Esophagus muscularis mucosa (tissue), 4 donors: ENCODE measurements around the gene RAD17. TPM values are rescaled to one million over a fixed set of nuclear protein-coding genes. Genes with fewer than 3 reads are reported as not detected.

Experiments
- DNase-seq: peaks from one replicate; pipeline ENCODE4 v3.0.0-alpha.2; 2017; ENCODE audit errors: extremely low spot score
- H3K27ac ChIP-seq, 4 donors: fragments of 200-600 bp; sonication (generic); replicated peaks in 1 of 4; 1 replicate in 3 of 4; 2 replicates in 1 of 4; pipeline ENCODE4 v1.5.1; 2016 to 2019; ENCODE audit warnings: mild to moderate bottlenecking in 1 of 4
- H3K27me3 ChIP-seq, 4 donors: fragments of 200-600 bp; sonication (generic); one replicate each; pipeline versions ENCODE4 v1.5.1 to v1.6.0; 2016 to 2019
- H3K36me3 ChIP-seq, 4 donors: fragments of 200-600 bp; sonication (generic); one replicate each; pipeline ENCODE4 v1.5.1; 2016 to 2019
- H3K4me1 ChIP-seq, 4 donors: fragments of 200-600 bp; sonication (generic); one replicate each; pipeline ENCODE4 v1.5.1; 2016 to 2019
- H3K4me3 ChIP-seq, 4 donors: fragments of 200-600 bp; sonication (generic); 1 replicate in 2 of 4; 2 replicates in 2 of 4; pipeline ENCODE4 v1.5.1; 2016 to 2019; ENCODE audit warnings: mild to moderate bottlenecking in 4 of 4, moderate library complexity in 1 of 4
- H3K9me3 ChIP-seq, 4 donors: fragments of 200-600 bp; sonication (generic); 1 replicate in 3 of 4; 2 replicates in 1 of 4; pipeline ENCODE4 v1.5.1; 2016 to 2019
- CTCF ChIP-seq, 3 experiments: fragments of 200-600 bp in 2 of 3; fragments of 450-650 bp in 1 of 3; sonication (generic) in 2 of 3; IDR thresholded peaks; one replicate each; pipeline ENCODE4 v1.5.1; 2017 to 2019; ENCODE audit warnings: antibody characterized with exemption in 3 of 3, mild to moderate bottlenecking in 2 of 3, moderate library complexity in 1 of 3
- EP300 ChIP-seq: sonication (generic); formaldehyde crosslinking; IDR thresholded peaks from one replicate; pipeline ENCODE4 v1.6.1; 2017; ENCODE audit warnings: antibody characterized with exemption
- POLR2A ChIP-seq: fragments of 450-650 bp; IDR thresholded peaks from one replicate; pipeline ENCODE4 v1.6.1; 2017; ENCODE audit warnings: antibody characterized with exemption, moderate library complexity, mild to moderate bottlenecking, low read depth
- POLR2AphosphoS5 ChIP-seq, 2 donors: sonication (generic); formaldehyde crosslinking; IDR thresholded peaks; one replicate each; pipeline ENCODE4 v1.6.1; 2017; ENCODE audit warnings: antibody characterized with exemption in 2 of 2
- WGBS: methylation state at CpG from one replicate; pipeline ENCODE4 v1.1.5; 2018; 5-methylcytosine and 5-hydroxymethylcytosine counted together
- intact Hi-C: fragments of 100-400 bp; cut with DNase I; formaldehyde crosslinking; loops from one replicate; pipeline ENCODE4 v1.15.1; 2023
- total RNA-seq, 4 donors: library from RNA; depleted of rRNA; stranded (reverse); fragments of >200 nt; gene quantifications; one replicate each; pipeline versions ENCODE4 v1.1.0 to v1.2.1, GENCODE V29; 2016

The RAD17 gene
- total RNA-seq, 4 donors from 2014 or later: 14.6 to 22.0 (median 20.0) TPM

- Histone ChIP-seq H3K4me1 (peaks cover 15 to 26% (median 21%) of the 10 kb centered on the region in 4 donors), H3K36me3 (no peaks in the 10 kb centered on the region), H3K27ac (peak overlapping the region in 3 of 4 donors; percentile 35 to 48 (median 39)), H3K4me3 (peak overlapping the region in 3 of 4 donors; percentile 18 to 24 (median 24)), H3K27me3 (no peaks in the 10 kb centered on the region), H3K9me3 (no peaks in the 10 kb centered on the region)
- intact Hi-C loops: loop anchor here (5.0 to 10.0 kb wide), 3 partner anchors 100 to 293 kb away; partner anchors contain the start of genes CDK7 and SLC30A5
- WGBS: 10% methylated on average over 18 of the region's 18 CpGs
- TF ChIP-seq EP300 (no peak), CTCF (IDR thresholded peaks at IDR 0.05) (peak; percentile 60 to 86 (median 71)), POLR2AphosphoS5 (IDR thresholded peaks at IDR 0.05) (peak in 1 of 2 donors; percentile 47), POLR2A (no peak)
- DNase-seq: peak; percentile 93
These were observed 34.8 kb upstream of the RAD17 start for GRCh38 chr5:69334793-69335268.

- Histone ChIP-seq H3K4me1 (peaks cover 15 to 26% (median 21%) of the 10 kb centered on the region in 4 donors), H3K4me3 (no peak overlapping the region), H3K27ac (no peak overlapping the region), H3K36me3 (no peaks in the 10 kb centered on the region), H3K9me3 (no peaks in the 10 kb centered on the region), H3K27me3 (no peaks in the 10 kb centered on the region)
- WGBS: 92% methylated on average over 7 of the region's 7 CpGs
- no peak for DNase-seq
- intact Hi-C loops: loop anchor here (5.0 to 10.0 kb wide), 2 partner anchors 101 to 293 kb away; partner anchors contain the start of gene CDK7
- no peak for TF ChIP-seq EP300
- TF ChIP-seq CTCF (IDR thresholded peaks at IDR 0.05): no peak
- no peak for TF ChIP-seq POLR2AphosphoS5 (IDR thresholded peaks at IDR 0.05)
- TF ChIP-seq POLR2A: no peak
These were observed 34.2 kb upstream of the RAD17 start for GRCh38 chr5:69335341-69335935.

GRCh38 chr5:69341520-69342161 lies 28.0 kb upstream of the RAD17 start:
- Histone ChIP-seq H3K9me3 (no peaks in the 10 kb centered on the region), H3K27ac (no peak overlapping the region), H3K4me3 (no peak overlapping the region), H3K27me3 (no peaks in the 10 kb centered on the region), H3K36me3 (peaks cover 0 to 1% (median 0%) of the 10 kb centered on the region in 4 donors), H3K4me1 (no peaks in the 10 kb centered on the region)
- no peak for TF ChIP-seq EP300
- TF ChIP-seq POLR2A: no peak
- no peak for TF ChIP-seq CTCF (IDR thresholded peaks at IDR 0.05)
- no peak for TF ChIP-seq POLR2AphosphoS5 (IDR thresholded peaks at IDR 0.05)
- no peak for DNase-seq
- 88% methylated on average over 4 of the region's 4 CpGs for WGBS
- intact Hi-C loops: no loop called here

- 64% methylated on average over 1 of the region's 1 CpG for WGBS
These were observed 26.5 kb upstream of the RAD17 start for GRCh38 chr5:69343083-69343482.

More at GRCh38 chr5:69343083-69343482, 26.5 kb upstream of the RAD17 start:
- Histone ChIP-seq H3K27me3 (no peaks in the 10 kb centered on the region), H3K27ac (no peak overlapping the region), H3K9me3 (no peaks in the 10 kb centered on the region), H3K36me3 (peaks cover 0 to 5% (median 0%) of the 10 kb centered on the region in 4 donors), H3K4me3 (no peak overlapping the region), H3K4me1 (no peaks in the 10 kb centered on the region)
- no peak for DNase-seq
- intact Hi-C loops: no loop called here
- no peak for TF ChIP-seq EP300
- TF ChIP-seq CTCF (IDR thresholded peaks at IDR 0.05): no peak
- no peak for TF ChIP-seq POLR2A
- TF ChIP-seq POLR2AphosphoS5 (IDR thresholded peaks at IDR 0.05): no peak
